Measurements from ENCODE around the gene WWOX. TPM values are rescaled to one million over a fixed set of nuclear protein-coding genes. Genes with fewer than 3 reads are reported as not detected.
"Not testable (repeated sequence)": the region's sequence is repeated elsewhere in the genome, so short reads cannot be mapped to it uniquely, and the experiment has no call there.

The WWOX gene
- total RNA-seq, 1 donor from 2014 or later: 9.5 TPM

DNA sequence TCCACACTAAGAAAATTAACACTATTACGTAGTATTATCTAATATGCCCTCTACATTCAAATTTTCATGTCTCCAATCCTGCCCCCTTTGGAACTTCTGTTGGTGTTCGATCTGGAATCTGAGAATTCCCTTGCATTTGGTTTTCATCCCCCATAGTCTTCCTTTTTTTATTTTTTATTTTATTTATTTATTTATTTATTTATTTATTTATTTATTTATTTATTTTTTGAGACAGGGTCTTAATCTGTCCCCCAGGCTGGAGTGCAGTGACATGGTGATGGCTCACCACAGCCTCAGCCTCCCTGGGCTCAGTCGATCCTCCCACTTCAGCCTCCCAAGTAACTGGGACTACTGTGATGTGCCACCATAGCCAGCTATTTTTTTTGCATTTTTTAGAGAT, 911.8 kb downstream of the WWOX start:
- no peak for DNase-seq (ENCODE audit: low read depth in 2 of 2)

- DNase-seq (ENCODE audit: low read depth in 2 of 2): no peak
Observed at GRCh38 chr16:79012671-79013434, 913.4 kb downstream of the WWOX start.

- DNase-seq (ENCODE audit: low read depth in 2 of 2): no peak
Observed at GRCh38 chr16:79013930-79014660, 914.6 kb downstream of the WWOX start.

DNA sequence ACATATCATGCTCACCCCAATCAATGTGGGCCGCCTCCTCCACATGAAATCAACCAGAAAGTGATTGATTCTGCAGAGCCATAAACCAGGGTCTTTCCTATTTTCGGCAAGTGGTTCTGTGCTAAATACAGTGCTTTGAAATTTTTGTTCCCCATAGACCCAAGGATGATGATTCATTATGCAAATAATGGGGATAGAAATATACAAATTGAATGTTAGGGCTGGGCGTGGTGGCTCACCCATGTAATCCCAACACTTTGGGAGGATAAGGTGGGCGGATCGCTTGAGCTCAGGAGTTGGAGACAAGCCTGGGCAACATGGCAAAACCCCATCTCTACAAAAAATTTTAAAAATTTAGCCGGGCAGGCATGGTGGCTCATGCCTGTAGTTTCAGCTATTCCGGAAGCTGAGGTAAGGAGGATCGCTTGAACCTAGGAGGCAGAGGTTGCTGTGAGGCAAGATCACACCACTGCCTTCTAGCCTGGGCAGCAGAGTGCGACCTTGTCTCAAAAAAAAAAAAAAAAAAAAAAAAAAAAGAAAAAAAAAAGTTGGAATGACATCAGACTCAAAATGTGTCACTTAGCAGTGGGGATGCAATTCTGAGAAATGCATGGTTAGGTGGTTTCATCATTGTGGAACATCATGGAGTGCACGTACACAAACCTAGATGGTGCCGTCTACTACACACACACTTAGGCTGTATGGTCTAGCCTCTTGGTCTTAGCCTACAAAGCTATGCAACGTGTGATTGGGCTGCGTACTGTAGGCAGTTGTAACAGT, 919.4 kb downstream of the WWOX start:
- no peak for DNase-seq (ENCODE audit: low read depth in 2 of 2)

DNA sequence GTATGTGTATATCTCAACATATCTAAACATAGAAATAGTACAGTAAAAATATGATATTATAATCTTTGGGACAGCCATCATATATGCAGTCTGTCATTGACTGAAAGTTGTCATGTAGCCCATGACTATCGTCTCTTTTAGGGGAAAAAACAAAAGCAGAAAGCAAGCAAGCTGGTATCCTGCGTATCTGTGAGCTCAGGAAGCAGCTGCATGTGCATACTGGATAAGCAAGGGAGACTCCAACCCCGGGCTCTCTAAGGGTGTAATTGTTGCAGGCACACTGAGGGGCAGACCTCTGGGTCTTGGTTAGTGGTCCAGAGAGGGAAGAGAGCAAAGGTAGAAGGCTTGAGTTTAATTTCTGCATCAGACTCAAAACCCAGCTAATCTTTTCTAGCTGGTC, 920.0 kb downstream of the WWOX start:
- no peak for DNase-seq (ENCODE audit: low read depth in 2 of 2)

GRCh38 chr16:79021991-79022630, 922.7 kb downstream of the WWOX start:
- no peak for DNase-seq (ENCODE audit: low read depth in 2 of 2)

GRCh38 chr16:79026117-79026516, 926.7 kb downstream of the WWOX start:
- no peak for DNase-seq (ENCODE audit: low read depth in 2 of 2)

DNA sequence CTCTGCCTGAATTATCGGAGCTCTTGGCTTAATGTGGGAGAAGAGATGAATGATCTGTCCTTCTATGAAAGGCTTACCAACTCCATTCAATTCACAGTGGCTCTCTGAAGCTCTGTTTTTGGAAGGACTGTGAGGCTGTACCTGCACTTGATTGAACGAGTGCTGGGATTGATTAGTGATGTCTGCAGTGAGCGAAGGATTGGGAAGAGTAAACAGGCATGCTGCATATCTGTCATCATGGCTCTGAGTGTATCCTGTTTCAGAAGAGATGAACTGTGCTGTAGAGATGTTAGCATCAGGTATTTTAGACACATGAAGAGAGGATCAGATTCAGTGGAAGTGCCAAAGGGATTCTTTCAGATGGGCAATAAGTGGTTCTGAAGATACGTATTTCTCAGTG, 937.1 kb downstream of the WWOX start:
- DNase-seq (ENCODE audit: low read depth in 2 of 2): no peak

GRCh38 chr16:79037521-79038373, 938.3 kb downstream of the WWOX start:
- DNase-seq (ENCODE audit: low read depth in 2 of 2): no peak

DNA sequence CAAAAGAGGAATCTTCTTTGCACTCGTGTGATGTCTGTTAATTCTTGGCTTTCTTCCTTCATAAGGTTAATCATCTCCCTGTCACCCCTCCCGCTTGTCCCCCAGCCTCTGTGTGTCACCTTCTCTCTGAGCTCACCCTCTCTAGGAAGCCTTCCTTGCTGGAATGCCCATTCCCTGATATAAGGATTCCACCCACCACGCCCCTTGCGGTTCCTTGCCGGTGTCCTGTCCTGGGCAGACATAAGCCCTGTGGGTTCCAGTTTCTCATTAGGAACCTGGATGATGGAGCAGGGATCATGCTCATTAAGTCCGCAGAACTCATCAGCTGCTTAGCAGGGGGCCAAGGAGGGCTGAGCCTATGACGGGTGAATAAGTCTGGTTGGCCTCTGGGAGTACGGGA, 941.8 kb downstream of the WWOX start:
- no peak for DNase-seq (ENCODE audit: low read depth in 2 of 2)

DNA sequence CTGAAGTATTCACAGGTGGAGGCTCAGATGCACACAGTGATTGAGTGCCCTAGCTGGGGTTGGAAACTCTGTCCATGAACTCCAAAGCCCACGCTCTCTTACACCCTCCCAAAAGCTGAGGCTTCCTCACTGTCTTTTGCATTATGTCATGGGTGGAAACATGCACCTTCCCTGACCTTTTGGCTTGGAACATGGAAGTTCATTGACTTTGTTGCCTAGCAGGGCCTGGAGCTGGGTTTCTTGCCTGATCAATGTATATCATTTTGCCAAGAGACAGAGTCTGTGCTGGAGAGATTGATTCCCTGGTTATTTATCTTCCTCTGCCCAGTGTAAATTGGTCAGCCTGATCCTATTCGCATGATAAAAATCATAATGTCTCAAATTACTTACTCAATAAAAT, 942.7 kb downstream of the WWOX start:
- DNase-seq (ENCODE audit: low read depth in 2 of 2): no peak

DNA sequence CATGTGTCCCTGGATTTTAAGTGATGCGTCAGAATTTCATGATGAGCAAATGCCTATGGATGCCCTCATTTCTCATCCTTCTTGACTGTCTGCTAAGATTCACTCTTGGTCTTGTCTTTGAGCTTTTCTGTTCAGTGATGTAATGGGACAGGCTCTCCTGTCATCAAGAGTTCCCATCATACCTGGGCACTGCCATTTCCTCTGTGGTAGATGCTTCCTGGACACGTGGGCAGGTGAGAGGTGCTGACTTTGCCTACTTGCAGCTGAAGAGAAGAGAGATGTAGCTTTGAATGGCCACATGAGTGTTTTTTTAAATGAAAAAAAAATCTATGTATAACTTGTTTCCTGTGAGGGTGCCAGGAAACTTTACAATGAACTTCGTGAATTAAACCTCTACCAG, 943.4 kb downstream of the WWOX start:
- no peak for DNase-seq (ENCODE audit: low read depth in 2 of 2)

GRCh38 chr16:79045191-79045590, 945.7 kb downstream of the WWOX start:
- DNase-seq (ENCODE audit: low read depth in 2 of 2): no peak

DNA sequence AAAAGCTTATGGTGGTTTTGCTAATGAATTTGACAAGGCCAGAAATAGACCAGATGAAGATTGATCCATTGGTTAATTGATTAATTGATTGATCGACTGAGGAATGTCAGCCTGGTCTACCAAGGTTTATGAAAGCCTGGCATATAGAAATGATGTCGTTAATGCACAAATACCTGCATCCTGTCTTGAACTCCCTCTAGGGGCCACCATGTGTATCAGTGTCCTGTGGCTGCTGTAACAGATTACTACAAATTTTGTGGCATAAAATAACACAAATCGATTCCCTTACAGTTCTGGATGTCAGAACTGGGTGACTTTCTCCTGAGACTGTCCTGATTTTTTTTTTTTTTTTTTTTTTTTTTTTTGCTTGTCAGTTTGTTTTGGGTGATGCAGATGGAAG, 947.9 kb downstream of the WWOX start:
- DNase-seq (ENCODE audit: low read depth in 2 of 2): no peak

- no peak for DNase-seq (ENCODE audit: low read depth in 2 of 2)
Observed at GRCh38 chr16:79049040-79049439, 949.6 kb downstream of the WWOX start.

- DNase-seq (ENCODE audit: low read depth in 2 of 2): no peak
Observed at GRCh38 chr16:79050063-79050462, 950.6 kb downstream of the WWOX start.

DNA sequence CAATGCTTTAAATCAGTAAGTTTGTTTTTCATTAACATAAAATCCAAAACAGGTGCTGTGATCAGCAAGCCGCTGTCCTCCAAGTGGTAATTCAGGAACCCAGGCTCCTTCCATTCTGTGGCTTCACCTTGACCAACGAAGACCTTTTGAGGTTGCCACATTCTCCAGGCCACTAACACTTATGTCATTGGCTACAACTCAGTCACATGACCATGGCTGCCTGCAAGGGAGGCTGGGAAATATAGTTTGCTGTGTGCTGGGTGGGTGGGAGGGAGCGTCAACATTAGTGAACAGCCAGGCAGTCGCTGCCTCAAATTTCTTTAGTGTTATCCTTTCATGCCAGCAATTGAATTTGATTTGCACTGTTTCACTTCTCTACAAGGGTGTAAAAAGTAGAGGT, 951.9 kb downstream of the WWOX start:
- no peak for DNase-seq (ENCODE audit: low read depth in 2 of 2)

GRCh38 chr16:79052198-79052597, 952.7 kb downstream of the WWOX start:
- DNase-seq (ENCODE audit: low read depth in 2 of 2): not testable (repeated sequence)

DNA sequence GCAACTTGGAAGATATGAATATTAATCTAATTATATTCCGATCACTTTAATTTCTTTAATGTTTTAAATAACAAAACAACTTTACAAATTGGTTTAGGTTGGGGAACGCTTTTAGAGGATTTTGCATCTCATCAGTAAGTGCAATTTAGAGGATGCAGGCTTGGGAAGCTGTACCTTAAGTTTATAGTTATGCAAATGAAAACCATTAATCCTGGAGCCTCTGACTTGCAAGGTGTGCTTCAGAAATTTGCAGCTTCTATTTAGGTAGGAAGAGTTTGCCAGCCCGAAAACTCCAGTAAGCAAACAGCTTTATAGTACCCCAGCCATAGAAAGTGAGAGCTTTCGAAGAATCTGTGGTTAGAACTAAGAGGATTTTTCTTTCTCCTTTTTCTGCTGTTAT, 954.1 kb downstream of the WWOX start:
- DNase-seq (ENCODE audit: low read depth in 2 of 2): no peak

GRCh38 chr16:79054211-79054984, 954.9 kb downstream of the WWOX start:
- no peak for DNase-seq (ENCODE audit: low read depth in 2 of 2)
